ENCODE results near the gene PRDX5.

DNA sequence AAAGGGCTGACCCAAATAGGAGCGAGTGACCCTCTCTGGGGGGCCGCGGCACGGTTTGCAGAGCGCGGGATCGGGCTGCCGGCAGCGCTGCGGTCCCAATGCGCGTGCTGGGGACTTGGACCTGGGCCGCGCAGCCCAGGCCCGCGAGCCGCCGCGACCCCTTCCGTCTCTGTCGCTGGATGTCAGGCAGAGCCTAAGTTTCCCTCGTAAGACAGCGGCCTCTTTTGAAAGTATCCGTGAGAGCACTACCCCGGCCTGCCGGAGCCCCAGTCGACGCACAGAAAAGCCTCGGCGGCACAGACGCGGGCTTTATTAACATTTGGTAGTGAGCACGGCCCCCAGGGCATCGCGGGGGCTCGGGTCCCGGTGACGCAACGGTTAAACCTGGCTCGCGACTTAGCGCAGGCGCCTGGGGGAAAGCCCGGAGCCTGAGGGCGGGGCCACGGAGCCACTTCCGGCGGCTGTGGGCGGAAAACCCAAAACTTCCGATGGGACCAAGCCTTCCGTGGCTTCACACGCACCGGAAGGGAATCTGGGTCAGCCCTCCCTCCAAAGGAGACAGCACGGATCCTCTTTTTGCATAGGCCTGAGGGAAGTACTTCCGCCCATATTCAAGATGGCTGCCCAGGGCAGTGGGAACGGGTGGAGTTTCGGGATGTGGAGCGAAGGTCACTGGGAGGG is 48.2 kb upstream of the PRDX5 start:
- no peak for TF ChIP-seq EZH2phosphoT487 (IDR thresholded peaks at IDR 0.05; ENCODE audit: insufficient read depth, low read depth)
- TF ChIP-seq EZH2 (IDR thresholded peaks at IDR 0.05; ENCODE audit: insufficient read depth, poor library complexity, severe bottlenecking), result no peak

Measured in GM23248 (cell line).